Coronary artery (tissue), 2 donors: ENCODE results near the gene MFSD12.
"Not testable (repeated sequence)": the region's sequence is repeated elsewhere in the genome, so short reads cannot be mapped to it uniquely, and the experiment has no call there.

Experiments
- DNase-seq: peaks from one replicate; pipeline ENCODE4 v3.0.0-alpha.2; 2017; ENCODE audit warnings: low spot score
- H3K27ac ChIP-seq, 2 donors: fragments of 200-600 bp; sonication (generic); one replicate each; pipeline ENCODE4 v1.5.1; 2016 to 2019
- H3K4me3 ChIP-seq: fragments of 200-600 bp; sonication (generic); 2 replicates; pipeline ENCODE4 v1.5.1; 2016; ENCODE audit warnings: mild to moderate bottlenecking, moderate library complexity
- TF ChIP-seq, protein P1 (sequence below): fragments of 200-600 bp; sonication (generic); IDR thresholded peaks from one replicate; pipeline ENCODE4 v1.5.1; 2019; ENCODE audit warnings: antibody characterized with exemption

Gene MFSD12

DNA sequence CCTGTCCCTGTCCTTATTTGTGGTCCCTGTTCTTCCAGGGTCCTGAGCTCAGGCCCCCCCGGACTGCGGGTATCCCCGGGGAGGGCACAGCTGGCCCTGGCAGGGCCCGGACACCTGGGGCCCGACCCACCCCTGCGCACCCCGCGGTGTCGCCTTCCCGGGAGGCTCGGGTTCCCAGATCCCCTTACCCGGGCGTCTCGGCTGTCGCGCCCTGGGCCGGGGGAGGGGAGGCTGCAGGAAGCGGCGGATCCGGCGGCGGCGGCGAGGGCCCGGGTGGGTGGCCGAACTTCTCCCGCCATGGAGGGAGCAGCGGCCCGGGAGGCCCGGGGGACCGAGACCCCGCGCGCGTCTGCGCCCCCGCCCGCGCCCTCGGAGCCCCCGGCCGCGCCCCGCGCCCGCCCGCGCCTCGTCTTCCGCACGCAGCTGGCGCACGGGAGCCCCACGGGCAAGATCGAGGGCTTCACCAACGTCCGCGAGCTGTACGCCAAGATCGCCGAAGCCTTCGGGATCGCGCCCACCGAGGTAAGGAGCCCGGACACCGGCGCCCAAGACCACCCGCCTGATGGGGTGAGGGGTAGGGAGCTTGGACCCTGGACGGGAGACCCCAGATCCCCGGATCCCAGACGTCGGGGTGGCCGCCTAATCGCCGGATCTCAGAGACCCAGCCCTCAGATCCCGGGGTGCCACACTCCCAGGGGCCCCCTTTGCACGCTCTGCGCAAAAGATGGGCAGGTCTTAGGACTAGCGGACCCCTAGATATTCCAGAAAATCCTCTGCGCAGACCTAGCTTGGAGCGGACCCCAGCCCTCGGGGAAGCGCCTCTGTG lies 28.1 kb upstream of the MFSD12 start, which contains the start of gene GIPC3:
Gene GIPC3, plus strand, starts transcription at position 178 of the 826 bp plus-strand sequence. Its CDS starts 120 bp downstream, at position 298.
- TF ChIP-seq, protein P1, sequence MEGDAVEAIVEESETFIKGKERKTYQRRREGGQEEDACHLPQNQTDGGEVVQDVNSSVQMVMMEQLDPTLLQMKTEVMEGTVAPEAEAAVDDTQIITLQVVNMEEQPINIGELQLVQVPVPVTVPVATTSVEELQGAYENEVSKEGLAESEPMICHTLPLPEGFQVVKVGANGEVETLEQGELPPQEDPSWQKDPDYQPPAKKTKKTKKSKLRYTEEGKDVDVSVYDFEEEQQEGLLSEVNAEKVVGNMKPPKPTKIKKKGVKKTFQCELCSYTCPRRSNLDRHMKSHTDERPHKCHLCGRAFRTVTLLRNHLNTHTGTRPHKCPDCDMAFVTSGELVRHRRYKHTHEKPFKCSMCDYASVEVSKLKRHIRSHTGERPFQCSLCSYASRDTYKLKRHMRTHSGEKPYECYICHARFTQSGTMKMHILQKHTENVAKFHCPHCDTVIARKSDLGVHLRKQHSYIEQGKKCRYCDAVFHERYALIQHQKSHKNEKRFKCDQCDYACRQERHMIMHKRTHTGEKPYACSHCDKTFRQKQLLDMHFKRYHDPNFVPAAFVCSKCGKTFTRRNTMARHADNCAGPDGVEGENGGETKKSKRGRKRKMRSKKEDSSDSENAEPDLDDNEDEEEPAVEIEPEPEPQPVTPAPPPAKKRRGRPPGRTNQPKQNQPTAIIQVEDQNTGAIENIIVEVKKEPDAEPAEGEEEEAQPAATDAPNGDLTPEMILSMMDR, result no peak
- DNase-seq, result no peak
- Histone ChIP-seq H3K4me3 (peak within 1 kb of the TSS; percentile 62), H3K27ac (no peak within 1 kb of the TSS)

GRCh38 chr19:3584036-3584802 lies 26.8 kb upstream of the MFSD12 start:
- H3K4me3 ChIP-seq, DNase-seq, H3K27ac ChIP-seq: not testable (repeated sequence)

- not testable (repeated sequence) for H3K4me3 ChIP-seq, DNase-seq, H3K27ac ChIP-seq
These were observed 24.4 kb upstream of the MFSD12 start for GRCh38 chr19:3581792-3582191.

GRCh38 chr19:3580156-3580934 lies 23.0 kb upstream of the MFSD12 start:
- no peak for DNase-seq
- TF ChIP-seq, protein P1, result no peak
- H3K4me3 ChIP-seq, result no peak overlapping the region
- H3K27ac ChIP-seq, result peak overlapping the region; percentile 29 to 84

GRCh38 chr19:3578390-3578789 lies 21.0 kb upstream of the MFSD12 start:
- DNase-seq, result no peak
- Histone ChIP-seq H3K4me3 (no peak overlapping the region), H3K27ac (no peak overlapping the region)
- TF ChIP-seq, protein P1, result no peak

- DNase-seq, result no peak
- TF ChIP-seq, protein P1, result no peak
- H3K4me3 ChIP-seq, result no peak overlapping the region
- H3K27ac ChIP-seq, result peak overlapping the region in 1 of 2 donors; percentile 87
These were observed 20.4 kb upstream of the MFSD12 start for GRCh38 chr19:3577723-3578344.

DNA sequence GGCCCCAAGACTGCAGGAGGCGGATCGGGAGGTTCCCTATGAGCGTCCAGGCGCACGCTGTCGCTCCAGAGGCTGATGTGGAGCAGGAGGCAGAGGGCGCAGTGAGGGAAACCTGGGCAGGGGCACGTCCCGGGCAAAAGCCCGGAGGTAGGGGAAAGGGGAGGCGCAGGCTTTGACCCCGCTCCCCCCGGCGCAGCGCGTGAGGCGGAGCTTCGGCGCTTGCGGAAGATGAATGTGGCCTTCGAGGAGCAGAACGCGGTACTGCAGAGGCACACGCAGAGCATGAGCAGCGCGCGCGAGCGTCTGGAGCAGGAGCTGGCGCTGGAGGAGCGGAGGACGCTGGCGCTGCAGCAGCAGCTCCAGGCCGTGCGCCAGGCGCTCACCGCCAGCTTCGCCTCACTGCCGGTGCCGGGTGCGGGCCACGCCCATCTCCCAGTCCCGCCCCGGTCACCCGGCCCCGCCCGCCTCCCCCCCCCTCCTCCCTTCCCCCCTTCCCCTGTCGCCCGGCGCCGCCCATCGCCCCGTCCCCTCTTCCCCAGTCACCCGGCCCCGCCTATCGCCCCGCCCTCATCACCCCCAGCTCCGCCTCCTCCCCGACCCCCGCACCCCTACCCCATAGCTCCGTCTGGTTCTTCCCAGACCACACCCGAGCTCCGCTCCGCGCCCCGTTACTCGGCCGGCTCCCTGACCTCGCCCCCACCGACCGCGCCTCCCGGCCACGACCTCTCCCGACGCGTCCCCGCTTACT lies 19.5 kb upstream of the MFSD12 start:
- H3K27ac ChIP-seq, result peak overlapping the region in 1 of 2 donors; percentile 87
- H3K4me3 ChIP-seq, result peak overlapping the region; percentile 67
- TF ChIP-seq, protein P1, result no peak
- DNase-seq, result no peak
